DMS53 treated with DMSO at 0.1 percent for 48 hours (cell line): ENCODE measurements around the gene VAT1L.

Source experiments
- DNase-seq: peaks from one replicate; lab custom pipeline; 2025; ENCODE audit not compliant: unreplicated experiment; lab: John Stamatoyannopoulos, UW

VAT1L gene

GRCh38 chr16:77781091-77781490 is 7.3 kb upstream of the VAT1L start:
- no peak for DNase-seq

- DNase-seq: no peak
Observed at GRCh38 chr16:77782694-77783093, 5.7 kb upstream of the VAT1L start.

DNA sequence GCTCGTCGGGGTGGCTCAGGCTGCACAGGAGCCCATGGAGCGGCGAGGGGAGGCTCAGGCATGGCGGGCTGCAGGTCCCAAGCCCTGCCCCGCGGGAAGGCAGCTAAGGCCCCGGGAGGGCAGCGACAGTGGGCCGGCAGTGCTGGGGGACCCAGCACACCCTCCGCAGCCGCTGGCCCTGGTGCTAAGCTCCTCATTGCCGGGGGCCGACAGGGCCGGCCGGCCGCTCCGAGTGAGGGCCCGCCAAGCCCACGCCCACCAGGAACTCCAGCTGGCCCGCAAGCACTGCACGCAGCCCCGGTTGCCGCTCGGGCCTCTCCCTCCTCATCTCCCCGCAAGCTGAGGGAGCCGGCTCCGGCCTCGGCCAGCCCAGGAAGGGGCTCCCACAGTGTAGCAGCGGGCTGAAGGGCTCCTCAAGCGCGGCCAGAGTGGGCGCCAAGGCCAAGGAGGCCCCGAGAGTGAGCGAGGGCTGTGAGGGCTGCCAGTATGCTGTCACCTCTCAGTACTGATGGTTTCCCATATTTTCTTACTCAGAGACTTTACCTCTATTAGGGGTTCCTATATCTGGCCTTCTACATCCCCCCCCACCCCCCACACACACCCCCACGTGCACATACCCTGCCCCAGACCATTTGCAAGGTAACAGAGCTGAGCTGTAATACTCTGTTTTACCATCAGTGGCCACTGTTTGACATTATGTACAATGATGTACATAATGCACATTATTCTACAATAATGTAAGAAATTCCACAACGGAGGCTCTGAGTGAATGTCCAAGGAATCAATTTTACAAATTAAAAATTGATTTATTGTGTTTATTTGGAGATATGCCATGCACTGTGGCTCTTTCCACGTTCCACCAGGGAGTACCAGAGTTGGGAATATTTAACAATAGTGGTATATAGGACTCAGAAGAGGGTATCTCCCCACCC is 3.7 kb upstream of the VAT1L start:
- no peak for DNase-seq

- DNase-seq: no peak
Observed at GRCh38 chr16:77785373-77785764, 3.0 kb upstream of the VAT1L start.

- DNase-seq: no peak
Observed at GRCh38 chr16:77786186-77786847, 2.0 kb upstream of the VAT1L start.

- DNase-seq: no peak
Observed at GRCh38 chr16:77787452-77787851, 912 bp upstream of the VAT1L start.

DNA sequence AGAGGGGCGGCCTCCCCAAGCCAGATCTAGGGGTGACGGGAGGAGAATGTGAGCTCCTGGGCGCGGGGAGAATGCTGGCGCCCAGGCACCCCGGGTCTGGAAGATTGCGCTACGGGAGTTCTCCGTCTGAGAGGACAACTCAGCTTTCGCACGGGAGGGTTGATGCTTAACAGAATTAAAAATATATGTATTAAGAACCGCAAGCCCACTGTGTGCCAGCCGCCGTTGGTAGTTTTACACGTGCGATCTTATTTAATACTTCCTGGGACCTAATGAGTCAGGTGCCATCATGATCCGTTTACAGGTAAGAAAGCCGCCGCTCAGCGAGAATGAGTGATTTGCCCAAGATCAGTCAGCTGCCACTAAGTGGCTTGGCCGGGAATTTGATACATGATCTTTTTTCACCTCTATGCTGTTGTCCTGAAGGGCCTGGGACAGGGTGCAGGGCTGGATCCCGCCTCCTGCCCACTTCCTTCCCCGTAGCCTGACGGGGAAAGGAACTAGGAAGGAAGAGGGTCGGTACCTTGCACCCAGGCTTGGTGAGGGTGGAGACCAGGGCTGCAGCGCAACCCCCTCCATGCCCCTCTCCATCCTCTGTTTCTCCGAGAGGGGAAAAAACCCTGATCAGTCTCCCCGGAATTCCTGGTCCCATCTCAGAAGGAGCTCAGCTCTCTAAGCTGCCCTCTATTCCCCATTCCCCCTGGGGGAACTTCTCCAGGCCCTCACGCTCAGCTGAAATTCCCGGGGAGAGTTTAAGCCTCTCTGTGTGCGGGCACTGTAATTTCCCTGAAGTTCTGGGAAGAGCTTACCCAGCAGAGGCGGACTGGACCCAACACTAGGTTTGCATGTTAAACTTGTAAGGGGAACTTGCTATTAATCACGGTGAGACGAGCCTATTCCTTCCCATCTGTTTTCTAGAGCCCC is 983 bp downstream of the VAT1L start:
- no peak for DNase-seq

GRCh38 chr16:77790009-77790372 is 1.6 kb downstream of the VAT1L start:
- DNase-seq: no peak

GRCh38 chr16:77790912-77791311 is 2.5 kb downstream of the VAT1L start:
- DNase-seq: no peak

- no peak for DNase-seq
Observed at GRCh38 chr16:77793417-77793816, 5.1 kb downstream of the VAT1L start.

DNA sequence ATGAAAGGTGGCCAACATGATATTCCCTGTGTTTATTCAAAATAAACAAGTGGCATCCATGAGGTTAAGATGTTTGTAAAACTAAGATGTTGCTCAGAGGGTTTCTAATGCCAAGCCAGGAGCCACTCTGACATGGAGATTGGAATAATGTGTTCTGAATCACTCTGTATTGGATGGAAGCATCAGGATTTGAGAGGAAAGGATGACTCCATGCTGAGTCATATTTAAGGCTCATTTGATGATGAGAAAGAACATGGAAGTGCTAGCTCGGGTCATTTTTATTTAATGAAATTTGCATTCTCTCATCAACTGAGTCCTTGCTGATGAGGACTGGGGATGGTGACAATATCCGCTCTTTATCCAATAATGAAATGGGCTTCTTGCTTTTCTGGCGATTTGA is 6.2 kb downstream of the VAT1L start:
- no peak for DNase-seq

DNA sequence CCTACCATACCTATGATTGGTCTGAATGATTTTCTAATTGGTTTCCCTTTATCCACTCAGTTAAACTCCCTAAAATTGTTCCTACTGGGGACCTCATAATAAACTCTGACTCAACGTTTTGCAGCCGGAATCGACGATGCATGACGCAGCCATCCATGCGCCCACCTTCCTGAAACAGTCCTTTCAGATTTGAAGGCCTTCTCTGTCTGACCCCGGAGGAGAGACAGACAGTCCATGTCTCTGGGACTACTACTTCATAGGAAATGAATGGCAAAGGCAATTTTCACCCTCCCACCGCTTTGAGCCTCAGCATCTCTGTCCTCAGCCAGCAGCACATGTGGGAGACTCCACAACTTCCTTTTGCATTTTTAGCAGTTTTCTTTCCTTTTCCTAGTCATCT is 13.5 kb downstream of the VAT1L start:
- DNase-seq: no peak

DNA sequence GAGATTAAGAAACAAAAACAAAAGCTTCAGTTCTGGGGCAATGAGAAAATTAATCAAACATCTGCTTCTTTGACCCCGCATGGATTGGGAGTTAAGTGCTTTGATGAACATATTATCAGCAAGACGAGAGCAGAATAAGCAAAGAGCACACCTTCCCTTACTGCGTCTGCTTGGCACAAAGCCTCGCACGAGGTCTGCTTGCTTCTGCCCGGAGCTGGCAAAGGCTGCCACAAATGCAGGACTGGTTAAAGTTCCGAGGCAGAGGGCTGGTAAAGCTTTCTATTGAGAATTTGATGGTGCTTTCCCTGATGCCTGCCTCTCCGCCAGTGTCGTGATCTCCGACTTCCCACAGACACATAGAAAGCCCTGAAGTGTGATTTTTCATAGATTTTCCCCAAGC is 17.0 kb downstream of the VAT1L start:
- DNase-seq: no peak

DNA sequence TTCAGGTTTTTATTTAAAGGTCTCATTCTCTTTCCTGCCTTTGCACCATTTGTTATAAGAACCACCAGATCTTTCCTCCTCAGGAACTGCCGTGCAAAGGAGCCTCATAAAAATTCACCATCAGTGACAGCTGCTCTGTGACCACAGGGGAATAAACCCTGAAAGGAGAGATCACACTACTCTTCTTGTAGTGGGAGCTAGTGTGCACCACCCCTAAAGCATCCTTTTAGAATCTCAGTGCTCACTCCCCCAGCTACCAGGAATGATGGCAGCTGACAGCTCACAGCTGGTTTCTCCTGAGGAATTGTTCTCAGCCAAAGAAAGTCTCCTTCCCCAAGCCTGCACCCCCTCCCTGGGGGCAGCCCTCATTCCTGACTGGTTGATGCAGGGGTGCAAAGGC is 18.7 kb downstream of the VAT1L start:
- no peak for DNase-seq

GRCh38 chr16:77812856-77813500 is 24.6 kb downstream of the VAT1L start:
- no peak for DNase-seq

DNA sequence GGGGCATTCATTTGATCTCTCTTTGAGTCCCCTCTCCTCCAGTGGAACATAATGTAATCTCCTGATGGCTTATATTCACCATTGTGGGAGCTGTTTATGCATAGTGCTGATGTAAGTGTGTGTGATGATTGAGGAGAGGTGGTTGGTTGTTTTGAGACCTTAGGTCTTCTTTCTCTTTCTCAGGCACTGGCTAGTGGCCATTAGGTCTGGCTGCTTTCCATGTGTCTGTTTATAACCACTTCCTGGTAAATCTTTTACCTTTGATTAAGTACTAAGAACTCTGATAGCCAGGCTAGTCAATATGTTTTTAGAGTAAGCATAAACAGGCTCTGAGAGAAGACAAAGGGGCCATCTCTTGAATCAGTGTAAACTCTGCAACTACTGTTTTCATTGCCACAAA is 27.9 kb downstream of the VAT1L start:
- DNase-seq: no peak

DNA sequence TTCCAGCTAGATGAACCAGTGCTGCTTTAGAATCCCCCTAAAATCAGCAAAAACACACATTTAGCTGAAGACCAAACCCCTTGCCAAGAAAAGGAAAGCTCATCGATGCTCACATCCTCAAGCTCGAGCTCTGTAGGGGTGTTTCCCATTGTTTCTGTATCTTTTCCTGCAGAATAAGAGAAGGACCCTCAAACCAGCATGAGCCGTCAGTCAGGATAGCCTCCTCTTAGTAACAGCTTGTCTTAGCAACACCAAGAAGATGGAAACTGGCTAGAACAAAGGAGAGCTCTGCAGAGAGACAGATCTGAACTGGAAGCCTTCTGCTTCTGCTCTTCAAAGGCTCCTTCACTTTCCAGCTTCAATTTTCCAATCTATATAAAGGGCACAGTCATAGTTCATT is 32.0 kb downstream of the VAT1L start:
- DNase-seq: no peak

DNA sequence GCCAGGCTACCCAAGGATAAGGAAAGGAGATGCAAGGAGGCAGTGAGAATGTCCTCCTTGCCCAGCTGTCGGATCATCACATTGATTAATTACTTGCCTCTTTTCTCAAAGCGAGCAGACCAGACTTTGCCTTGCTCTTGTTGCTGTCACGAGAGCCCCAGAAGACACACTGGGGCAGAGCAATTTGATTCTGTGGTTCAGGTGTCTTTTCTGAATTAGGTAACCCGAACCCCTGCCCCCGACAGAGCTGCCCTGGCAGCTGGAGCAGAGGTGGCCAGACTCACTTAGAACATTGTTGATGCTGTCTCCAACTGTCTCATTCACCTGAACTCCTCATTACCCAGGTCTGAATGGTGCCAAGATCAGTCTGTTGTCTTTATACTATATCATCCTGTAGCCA is 34.3 kb downstream of the VAT1L start:
- no peak for DNase-seq

DNA sequence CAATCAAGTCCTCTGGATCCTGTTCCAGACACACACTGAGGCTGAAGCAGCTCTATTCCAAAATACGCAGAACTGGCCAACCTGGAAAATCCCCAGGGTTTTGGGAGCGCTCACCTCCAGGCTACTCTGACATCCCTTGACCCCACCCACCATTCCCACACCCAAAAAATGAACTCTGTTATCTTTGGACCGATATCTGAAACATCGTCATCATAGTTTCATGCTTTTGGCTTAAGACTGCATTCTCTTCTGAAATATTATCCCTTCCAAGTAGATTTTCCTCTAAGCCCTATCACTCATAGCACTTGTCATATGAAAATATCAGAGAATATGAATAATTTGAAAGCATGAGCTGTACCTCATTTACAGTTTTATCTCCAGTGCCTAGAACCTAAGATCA is 34.7 kb downstream of the VAT1L start:
- no peak for DNase-seq

DNA sequence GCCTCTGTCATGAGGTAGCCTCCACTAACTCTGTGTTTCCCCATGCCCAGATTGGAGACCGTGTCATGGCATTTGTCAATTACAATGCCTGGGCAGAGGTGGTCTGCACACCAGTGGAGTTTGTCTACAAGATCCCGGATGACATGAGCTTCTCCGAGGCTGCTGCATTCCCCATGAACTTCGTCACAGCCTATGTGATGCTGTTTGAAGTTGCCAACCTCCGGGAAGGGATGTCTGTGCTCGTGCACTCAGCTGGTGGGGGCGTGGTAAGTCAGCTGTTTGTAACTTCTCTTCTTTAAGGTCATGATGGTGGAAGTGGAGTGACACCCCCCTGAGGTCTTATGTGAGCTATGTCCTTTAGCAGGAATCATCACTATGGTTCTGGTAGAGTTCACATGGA is 36.8 kb downstream of the VAT1L start:
- no peak for DNase-seq

DNA sequence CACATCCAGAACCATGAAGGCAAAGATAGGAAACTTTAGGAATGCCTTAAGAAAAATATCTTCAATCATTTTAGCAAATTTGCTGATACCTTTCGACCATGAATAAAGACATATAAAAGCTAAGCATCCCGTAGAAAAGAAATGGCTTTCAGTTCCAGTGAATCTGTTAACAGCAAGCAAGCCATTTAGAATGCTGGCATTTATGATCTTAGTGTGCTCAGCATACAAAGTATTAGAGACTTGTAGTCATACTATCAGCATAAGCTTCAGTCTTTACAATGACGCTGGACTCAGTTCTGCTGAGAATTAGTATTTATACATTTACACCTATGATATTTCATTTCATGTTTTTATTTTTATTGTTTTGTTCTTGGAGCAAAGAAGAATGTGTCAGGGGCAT is 38.7 kb downstream of the VAT1L start:
- DNase-seq: no peak
